Activated CD8-positive, alpha-beta T cell treated with anti-CD3 and anti-CD28 coated beads for 36 hours (primary cell): ENCODE results near the gene PRKN. TPM values are rescaled to one million over a fixed set of nuclear protein-coding genes. Genes with fewer than 3 reads are reported as not detected.

Source experiments
- ATAC-seq: fragments of 200-7000 bp; cut with Tn5 transposase; one replicate; pipeline ENCODE4 v1.10.0; 2021; ENCODE audit warnings: mild to moderate bottlenecking, moderate library complexity
- CTCF ChIA-PET: fragments of 350-600 bp; sonication (Branson Sonifier 250); formaldehyde crosslinking; loops from one replicate; lab custom pipeline; 2021; ENCODE audit warnings: antibody characterized with exemption; lab: Charles Lee
- POLR2A ChIA-PET: fragments of 350-600 bp; sonication (Branson Sonifier 250); formaldehyde crosslinking; loops from one replicate; lab custom pipeline; 2021; ENCODE audit warnings: antibody characterized with exemption; lab: Charles Lee
- DNase-seq: peaks from one replicate; pipeline ENCODE4 v3.0.0-alpha.2; 2020
- H3K27ac Mint-ChIP-seq: one replicate; pipeline ENCODE4 v1.8.0; 2021; ENCODE audit warnings: mild to moderate bottlenecking, mixed read lengths
- H3K27me3 Mint-ChIP-seq: one replicate; pipeline ENCODE4 v1.8.0; 2021; ENCODE audit warnings: mixed read lengths
- H3K36me3 Mint-ChIP-seq: one replicate; pipeline ENCODE4 v1.8.0; 2021; ENCODE audit warnings: low read depth, mixed read lengths
- H3K4me1 Mint-ChIP-seq: one replicate; pipeline ENCODE4 v1.8.0; 2021; ENCODE audit warnings: low read depth, mixed read lengths
- H3K4me3 Mint-ChIP-seq: one replicate; pipeline ENCODE4 v1.8.0; 2021; ENCODE audit warnings: mild to moderate bottlenecking, moderate library complexity, mixed read lengths
- H3K9me3 Mint-ChIP-seq: one replicate; pipeline ENCODE4 v1.8.0; 2021; ENCODE audit warnings: mixed read lengths
- CTCF ChIP-seq: fragments of 200-600 bp; IDR thresholded peaks from one replicate; pipeline ENCODE4 v1.8.0; 2022; ENCODE audit warnings: antibody characterized with exemption, mild to moderate bottlenecking
- intact Hi-C: fragments of 100-400 bp; cut with micrococcal nuclease; formaldehyde crosslinking; loops from one replicate; pipeline ENCODE4 v1.10.0; 2022
- total RNA-seq, 2 experiments: library from RNA; stranded (reverse); gene quantifications; one replicate each; pipeline ENCODE4 v1.2.3, GENCODE V29; 2021

PRKN gene
- total RNA-seq, 2 experiments from 2014 or later = 1.2 to 1.4 TPM

- Mint-ChIP-seq H3K36me3 (no peaks in the 10 kb centered on the region), H3K4me3 (no peak overlapping the region), H3K27me3 (no peaks in the 10 kb centered on the region), H3K4me1 (no peaks in the 10 kb centered on the region), H3K27ac (no peak overlapping the region), H3K9me3 (no peaks in the 10 kb centered on the region)
- intact Hi-C loops = no loop called here
- ATAC-seq = no peak
- DNase-seq = no peak
- ChIA-PET POLR2A (no interaction called here), CTCF (no interaction called here)
- TF ChIP-seq CTCF = no peak
These were observed 976.9 kb downstream of the PRKN start for GRCh38 chr6:161750686-161751085.

GRCh38 chr6:161749576-161749975 is 978.0 kb downstream of the PRKN start:
- TF ChIP-seq CTCF = no peak
- intact Hi-C loops = no loop called here
- ATAC-seq (no peak), DNase-seq (no peak)
- Mint-ChIP-seq H3K4me1 (no peaks in the 10 kb centered on the region), H3K27me3 (no peaks in the 10 kb centered on the region), H3K4me3 (no peak overlapping the region), H3K27ac (no peak overlapping the region), H3K9me3 (no peaks in the 10 kb centered on the region), H3K36me3 (no peaks in the 10 kb centered on the region)
- ChIA-PET CTCF (no interaction called here), POLR2A (no interaction called here)

- Mint-ChIP-seq H3K4me1 (no peaks in the 10 kb centered on the region), H3K27ac (no peak overlapping the region), H3K4me3 (no peak overlapping the region), H3K9me3 (no peaks in the 10 kb centered on the region), H3K36me3 (no peaks in the 10 kb centered on the region), H3K27me3 (no peaks in the 10 kb centered on the region)
- TF ChIP-seq CTCF = peak; percentile 35
- DNase-seq (peak; percentile 55), ATAC-seq (no peak)
- intact Hi-C loops = no loop called here
- POLR2A ChIA-PET = no interaction called here
- CTCF ChIA-PET = interaction anchor here (1.1 to 1.8 kb wide), 2 partner anchors 16 to 331 kb away, joined by 3 to 5 read pairs; no protein-coding TSS in a partner anchor
These were observed 978.8 kb downstream of the PRKN start for GRCh38 chr6:161748535-161749416.

GRCh38 chr6:161747506-161747905 is 980.1 kb downstream of the PRKN start:
- no peaks in the 10 kb centered on the region for H3K27me3 Mint-ChIP-seq
- DNase-seq (no peak), ATAC-seq (no peak)
- POLR2A ChIA-PET = no interaction called here
- no peak overlapping the region for H3K27ac Mint-ChIP-seq
- intact Hi-C loops = no loop called here
- TF ChIP-seq CTCF = no peak
- no peaks in the 10 kb centered on the region for H3K4me1 Mint-ChIP-seq
- no peaks in the 10 kb centered on the region for H3K9me3 Mint-ChIP-seq
- H3K4me3 Mint-ChIP-seq = no peak overlapping the region
- CTCF ChIA-PET = interaction anchor here (1.8 kb wide), 1 partner anchor 17 kb away, joined by 5 read pairs; no protein-coding TSS in a partner anchor
- H3K36me3 Mint-ChIP-seq = no peaks in the 10 kb centered on the region

- Mint-ChIP-seq H3K27me3 (no peaks in the 10 kb centered on the region), H3K27ac (no peak overlapping the region), H3K36me3 (no peaks in the 10 kb centered on the region), H3K9me3 (no peaks in the 10 kb centered on the region), H3K4me1 (no peaks in the 10 kb centered on the region), H3K4me3 (no peak overlapping the region)
- DNase-seq (no peak), ATAC-seq (no peak)
- ChIA-PET POLR2A (no interaction called here), CTCF (no interaction called here)
- no peak for TF ChIP-seq CTCF
- intact Hi-C loops = no loop called here
These were observed 981.9 kb downstream of the PRKN start for GRCh38 chr6:161745594-161746141.
